NCI-H146 (cell line): Measurements from ENCODE around the gene GSK3A.
A peak's percentile ranks its signal among the peaks of the same experiment; 100 is the strongest.

Experiments
- DNase-seq: peaks from one replicate; lab custom pipeline; 2025; lab: John Stamatoyannopoulos, UW

The GSK3A gene

GRCh38 chr19:42248270-42249148, 6.1 kb upstream of the GSK3A start:
- DNase-seq = no peak

- DNase-seq = no peak
Observed at GRCh38 chr19:42247640-42248199, 5.3 kb upstream of the GSK3A start.

GRCh38 chr19:42246922-42247639, 4.7 kb upstream of the GSK3A start:
- DNase-seq = no peak

GRCh38 chr19:42246143-42246921, 3.9 kb upstream of the GSK3A start:
- peak; percentile 52 for DNase-seq

- no peak for DNase-seq
Observed at GRCh38 chr19:42245231-42245630, 2.8 kb upstream of the GSK3A start.

GRCh38 chr19:42244347-42245220, 2.2 kb upstream of the GSK3A start:
- peak; percentile 94 for DNase-seq

- DNase-seq = peak; percentile 52
Observed at GRCh38 chr19:42242069-42242511, 312 bp downstream of the GSK3A start.

- DNase-seq = no peak
Observed at GRCh38 chr19:42241279-42241678, 1.1 kb downstream of the GSK3A start.

- no peak for DNase-seq
Observed at GRCh38 chr19:42239544-42240220, 2.7 kb downstream of the GSK3A start.

- no peak for DNase-seq
Observed at GRCh38 chr19:42235181-42235580, 7.2 kb downstream of the GSK3A start.

- no peak for DNase-seq
Observed at GRCh38 chr19:42234364-42234763, 8.0 kb downstream of the GSK3A start.

- DNase-seq = no peak
Observed at GRCh38 chr19:42233678-42234292, 8.6 kb downstream of the GSK3A start.

- peak; percentile 37 for DNase-seq
Observed at GRCh38 chr19:42233106-42233505, 9.3 kb downstream of the GSK3A start.

- DNase-seq = no peak
Observed at GRCh38 chr19:42232435-42232834, 10.0 kb downstream of the GSK3A start.

GRCh38 chr19:42230571-42230970, 11.8 kb downstream of the GSK3A start:
- DNase-seq = no peak

- DNase-seq = no peak
Observed at GRCh38 chr19:42229855-42230351, 12.5 kb downstream of the GSK3A start.

- DNase-seq = no peak
Observed at GRCh38 chr19:42229301-42229854, 13.0 kb downstream of the GSK3A start.

- DNase-seq = no peak
Observed at GRCh38 chr19:42228641-42229040, 13.8 kb downstream of the GSK3A start.

- DNase-seq = no peak
Observed at GRCh38 chr19:42226886-42227285, 15.5 kb downstream of the GSK3A start.
